Measurements from ENCODE around the gene LLPH.

- TF ChIP-seq, protein P1, sequence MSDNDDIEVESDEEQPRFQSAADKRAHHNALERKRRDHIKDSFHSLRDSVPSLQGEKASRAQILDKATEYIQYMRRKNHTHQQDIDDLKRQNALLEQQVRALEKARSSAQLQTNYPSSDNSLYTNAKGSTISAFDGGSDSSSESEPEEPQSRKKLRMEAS (IDR thresholded peaks at IDR 0.05), result no peak
- no peak for TF ChIP-seq CEBPB (IDR thresholded peaks at IDR 0.05)
- no peak for TF ChIP-seq YY1 (IDR thresholded peaks at IDR 0.05; ENCODE audit: low read depth)
- TF ChIP-seq ZBTB7A (IDR thresholded peaks at IDR 0.05; ENCODE audit: low read depth), result no peak
Measured at GRCh38 chr12:66162701-66163100, 32.2 kb upstream of the LLPH start.
